Heart left ventricle (tissue), 16 donors: Measurements from ENCODE around the gene DPH5. TPM values are rescaled to one million over a fixed set of nuclear protein-coding genes. Genes with fewer than 3 reads are reported as not detected.
"Not testable (repeated sequence)": the region's sequence is repeated elsewhere in the genome, so short reads cannot be mapped to it uniquely, and the experiment has no call there.

ENCODE experiments used
- ATAC-seq, 4 donors: fragments of 200-7000 bp; cut with Tn5 transposase; one replicate each; pipeline ENCODE4 v1.9.1; 2020 to 2022; ENCODE audit warnings: moderate library complexity in 4 of 4, mild to moderate bottlenecking in 3 of 4, moderate number of reproducible peaks in 1 of 4
- DNase-seq, 5 donors: peaks; one replicate each; pipeline ENCODE4 v3.0.0-alpha.2; 2020
- H3K27ac ChIP-seq, 12 donors: fragments of 200-600 bp; sonication (generic) in 4 of 12; one replicate each; pipeline versions ENCODE4 v1.5.0 to v1.8.0; 2016 to 2022; ENCODE audit warnings: mild to moderate bottlenecking in 2 of 12
- H3K27me3 ChIP-seq, 9 donors: fragments of 200-600 bp; sonication (generic) in 2 of 9; one replicate each; pipeline versions ENCODE4 v1.5.1 to v1.8.0; 2016 to 2022; ENCODE audit warnings: mild to moderate bottlenecking in 3 of 9
- H3K36me3 ChIP-seq, 9 donors: fragments of 200-600 bp; sonication (generic) in 2 of 9; one replicate each; pipeline versions ENCODE4 v1.5.0 to v1.8.0; 2018 to 2022; ENCODE audit warnings: mild to moderate bottlenecking in 2 of 9
- H3K4me1 ChIP-seq, 12 donors: fragments of 200-600 bp; sonication (generic) in 4 of 12; one replicate each; pipeline versions ENCODE4 v1.5.0 to v1.8.0; 2016 to 2022; ENCODE audit warnings: mild to moderate bottlenecking in 3 of 12
- H3K4me3 ChIP-seq, 12 donors: fragments of 200-600 bp; sonication (generic) in 4 of 12; one replicate each; pipeline versions ENCODE4 v1.5.0 to v1.8.0; 2017 to 2022; ENCODE audit warnings: mild to moderate bottlenecking in 9 of 12, moderate library complexity in 4 of 12
- H3K9me3 ChIP-seq, 12 donors: fragments of 200-600 bp; sonication (generic) in 4 of 12; one replicate each; pipeline versions ENCODE4 v1.5.0 to v1.8.0; 2016 to 2022; ENCODE audit warnings: mild to moderate bottlenecking in 1 of 12
- POLR2A ChIP-seq, 2 donors: fragments of 450-650 bp; IDR thresholded peaks; one replicate each; pipeline ENCODE4 v1.6.1; 2017; ENCODE audit warnings: antibody characterized with exemption in 2 of 2, mild to moderate bottlenecking in 2 of 2, moderate library complexity in 2 of 2
- WGBS, 4 donors: extraction: QIAGEN DNeasy Blood & Tissue Kit in 2 of 4; methylation state at CpG; one replicate each; pipeline versions ENCODE4 v1.1.5 to v1.1.7; 2013 to 2018; 5-methylcytosine and 5-hydroxymethylcytosine counted together
- intact Hi-C, 10 donors: fragments of 100-400 bp; cut with DNase I; formaldehyde crosslinking; loops; one replicate each; pipeline versions ENCODE4 v1.11.1 to v1.14.2; 2022
- polyA plus RNA-seq, 2 donors: library from polyadenylated mRNA; stranded (reverse); fragments of 200-250 nt; gene quantifications; one replicate each; pipeline ENCODE4 v1.2.3, GENCODE V29; 2013
- total RNA-seq, 9 donors: library from RNA; depleted of rRNA in 2 of 9; stranded (reverse); fragments of >200 nt in 2 of 9; fragmentation: NEBNext Ultra II Directional in 3 of 9; extraction: Animal tissue kit (Norgen Biotek cat#: 25700) in 3 of 9; gene quantifications; one replicate each; pipeline versions ENCODE4 v1.1.0 to v1.2.4, GENCODE V29; 2016 to 2023
- TF ChIP-seq, protein P1 (sequence below), 12 donors: fragments of 200-600 bp; sonication (generic) in 4 of 12; IDR thresholded peaks; one replicate each; pipeline versions ENCODE4 v1.5.0 to v1.8.0; 2018 to 2022; ENCODE audit warnings: antibody characterized with exemption in 12 of 12, mild to moderate bottlenecking in 5 of 12
- donor health status: ischemic (EF 13 %, LVEDD 7.1; RV severe dilation, severe dysfunction).
- donor health status: healthy with polysubstance abuse.
- donor health status: DM: no; HTN: yes; CAD: no.
- donor health status: DM: no; HTN: no; CAD: no.
- donor health status: ischemic (EF 25% LVEDD 6.9; RV normal size, moderate dysfunction).
- donor health status: ischemic (EF 25% LVEDD 5.7; RV mildly dilated, moderate dysfunction).
- donor health status: healthy.
- donor health status: DM: yes; HTN: yes; CAD: no.
- donor health status: ischemic (EF 35%, LVEDD 5.7; RV mildly dilated, moderate dysfunction).
- donor health status: nonischemic (EF 11% LVEDD 7.7; RV severe dilation, severe dysfunction).
- donor health status: DM: yes; HTN: yes; CAD: no.
- donor health status: PGD.
- donor health status: ischemic (EF 29% LVEDD 5.4; RV normal size, mild dysfunction).
- donor health status: nonischemic (EF 23%, LVEDD 6.1; RV moderate dilation, normal function).

The DPH5 gene
- total and polyA plus RNA-seq, 11 donors = 14.8 to 38.1 (median 28.3) TPM

DNA sequence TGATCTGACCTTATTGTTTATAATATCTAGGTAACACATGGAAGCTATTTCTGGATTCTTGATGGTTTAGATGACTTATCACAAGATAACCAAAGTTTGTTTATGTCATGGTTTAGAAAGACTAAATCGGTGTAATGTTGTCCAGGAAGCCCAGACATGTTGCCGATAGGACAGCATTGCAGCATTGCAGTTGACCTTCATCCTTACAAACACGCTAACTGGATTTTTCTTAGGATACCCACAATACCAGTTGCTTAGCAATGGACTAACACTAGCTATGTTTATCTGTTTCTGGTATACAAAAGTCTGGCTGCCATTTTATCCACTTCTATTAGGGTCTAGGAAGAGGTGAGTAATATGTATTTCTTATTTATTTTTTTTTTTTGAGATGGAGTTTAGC, 11.7 kb upstream of the DPH5 start:
- H3K27ac ChIP-seq = no peak overlapping the region
- peaks cover 0 to 4% (median 0%) of the 10 kb centered on the region in 9 donors for H3K36me3 ChIP-seq
- peaks cover 0 to 5% (median 0%) of the 10 kb centered on the region in 12 donors for H3K4me1 ChIP-seq
- no peak for DNase-seq
- intact Hi-C loops = loop anchor here in 1 of 10 donors (10.0 kb wide), 1 partner anchor 247 kb away; no protein-coding TSS in a partner anchor
- WGBS, 4 donors = 90 to 93% (median 91%) methylated on average over 3 of the region's 3 CpGs
- no peak overlapping the region for H3K4me3 ChIP-seq
- TF ChIP-seq, protein P1, sequence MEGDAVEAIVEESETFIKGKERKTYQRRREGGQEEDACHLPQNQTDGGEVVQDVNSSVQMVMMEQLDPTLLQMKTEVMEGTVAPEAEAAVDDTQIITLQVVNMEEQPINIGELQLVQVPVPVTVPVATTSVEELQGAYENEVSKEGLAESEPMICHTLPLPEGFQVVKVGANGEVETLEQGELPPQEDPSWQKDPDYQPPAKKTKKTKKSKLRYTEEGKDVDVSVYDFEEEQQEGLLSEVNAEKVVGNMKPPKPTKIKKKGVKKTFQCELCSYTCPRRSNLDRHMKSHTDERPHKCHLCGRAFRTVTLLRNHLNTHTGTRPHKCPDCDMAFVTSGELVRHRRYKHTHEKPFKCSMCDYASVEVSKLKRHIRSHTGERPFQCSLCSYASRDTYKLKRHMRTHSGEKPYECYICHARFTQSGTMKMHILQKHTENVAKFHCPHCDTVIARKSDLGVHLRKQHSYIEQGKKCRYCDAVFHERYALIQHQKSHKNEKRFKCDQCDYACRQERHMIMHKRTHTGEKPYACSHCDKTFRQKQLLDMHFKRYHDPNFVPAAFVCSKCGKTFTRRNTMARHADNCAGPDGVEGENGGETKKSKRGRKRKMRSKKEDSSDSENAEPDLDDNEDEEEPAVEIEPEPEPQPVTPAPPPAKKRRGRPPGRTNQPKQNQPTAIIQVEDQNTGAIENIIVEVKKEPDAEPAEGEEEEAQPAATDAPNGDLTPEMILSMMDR (IDR thresholded peaks at IDR 0.05) = no peak
- no peak for TF ChIP-seq POLR2A (IDR thresholded peaks at IDR 0.05)
- ATAC-seq = no peak
- H3K27me3 ChIP-seq = no peaks in the 10 kb centered on the region
- H3K9me3 ChIP-seq = peaks cover 0 to 17% (median 0%) of the 10 kb centered on the region in 12 donors

DNA sequence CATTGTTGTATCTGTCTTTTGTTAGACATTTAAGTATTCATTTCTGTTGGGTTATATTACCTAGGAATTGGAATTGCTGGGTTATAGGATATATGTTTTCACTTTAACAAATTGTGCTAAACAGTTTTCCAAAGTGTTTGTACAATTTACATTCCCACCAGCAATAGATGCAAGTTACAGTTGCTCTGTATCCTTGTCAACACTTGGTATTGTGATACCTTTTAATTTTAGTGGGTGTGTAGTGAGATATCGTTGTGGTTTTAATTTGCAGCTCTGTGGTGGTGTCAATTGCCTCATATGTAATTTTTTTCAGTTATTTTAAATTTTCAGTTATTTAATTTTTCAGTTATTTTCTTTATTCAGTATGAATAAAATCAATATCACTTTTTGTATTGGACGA, 7.4 kb upstream of the DPH5 start:
- WGBS, 4 donors = 95 to 99% (median 97%) methylated on average over 2 of the region's 2 CpGs
- intact Hi-C loops = loop anchor here in 1 of 10 donors (10.0 kb wide), 1 partner anchor 252 kb away; no protein-coding TSS in a partner anchor
- Histone ChIP-seq H3K4me3 (no peak overlapping the region), H3K27ac (no peak overlapping the region), H3K4me1 (peaks cover 0 to 21% (median 0%) of the 10 kb centered on the region in 12 donors), H3K9me3 (no peaks in the 10 kb centered on the region), H3K36me3 (peaks cover 0 to 3% (median 0%) of the 10 kb centered on the region in 9 donors), H3K27me3 (no peaks in the 10 kb centered on the region)
- DNase-seq (no peak), ATAC-seq (no peak)
- TF ChIP-seq, protein P1 (IDR thresholded peaks at IDR 0.05) = no peak
- no peak for TF ChIP-seq POLR2A (IDR thresholded peaks at IDR 0.05)

DNA sequence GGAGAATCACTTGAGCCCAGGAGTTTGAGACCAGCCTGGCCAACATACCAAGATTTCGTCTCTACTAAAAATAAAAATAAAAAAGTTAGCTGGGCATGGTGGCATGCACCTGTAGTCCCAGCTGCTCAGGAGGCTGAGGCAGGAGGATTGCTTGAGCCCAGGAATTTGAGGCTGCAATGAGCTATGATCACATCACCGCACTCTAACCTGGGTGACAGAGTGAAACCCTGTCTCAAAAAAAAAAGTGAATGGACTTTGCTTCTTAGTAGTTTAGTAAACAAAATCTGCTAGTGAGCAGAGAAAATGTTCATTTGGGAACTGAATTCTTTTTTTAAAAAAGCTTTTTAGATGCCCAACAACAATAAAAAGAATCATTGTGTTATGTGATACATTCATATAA, 6.5 kb upstream of the DPH5 start:
- intact Hi-C loops = loop anchor here in 1 of 10 donors (10.0 kb wide), 1 partner anchor 253 kb away; no protein-coding TSS in a partner anchor
- not testable (repeated sequence) for H3K27ac ChIP-seq, H3K9me3 ChIP-seq, DNase-seq, H3K27me3 ChIP-seq, H3K36me3 ChIP-seq, H3K4me3 ChIP-seq, ATAC-seq
- peaks cover 0 to 30% (median 3%) of the 10 kb centered on the region in 12 donors for H3K4me1 ChIP-seq
- WGBS, 4 donors = 90 to 99% (median 94%) methylated on average over 2 of the region's 2 CpGs

DNA sequence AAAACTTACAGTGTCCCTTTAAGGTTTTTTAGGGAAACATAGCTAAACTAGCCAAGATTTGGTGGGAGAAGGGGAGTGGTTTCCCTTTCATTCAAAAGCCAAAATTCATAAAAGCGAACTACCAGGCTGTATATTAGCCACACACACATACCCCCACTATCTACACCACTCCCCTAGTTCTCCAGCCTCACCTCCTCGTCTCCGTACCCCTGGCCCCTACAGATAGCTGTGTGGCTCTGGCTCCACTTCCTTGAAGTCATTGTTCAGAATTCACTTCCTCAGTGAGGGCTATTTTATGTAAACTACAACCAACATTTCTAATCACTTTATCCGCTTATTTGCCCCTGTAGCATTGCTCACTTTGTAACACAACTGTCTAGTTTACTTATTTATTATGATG, 5.3 kb upstream of the DPH5 start:
- H3K36me3 ChIP-seq = no peaks in the 10 kb centered on the region
- no peak for ATAC-seq
- WGBS, 4 donors = 62 to 72% (median 68%) methylated on average over 4 of the region's 4 CpGs
- no peak overlapping the region for H3K4me3 ChIP-seq
- TF ChIP-seq, protein P1 (IDR thresholded peaks at IDR 0.05) = no peak
- TF ChIP-seq POLR2A (IDR thresholded peaks at IDR 0.05) = no peak
- no peak for DNase-seq
- intact Hi-C loops = loop anchor here in 2 of 10 donors (2.0 to 10.0 kb wide), 2 partner anchors 206 to 254 kb away; partner anchors contain the start of gene S1PR1 (in 1 of the 2)
- H3K9me3 ChIP-seq = no peaks in the 10 kb centered on the region
- H3K4me1 ChIP-seq = peaks cover 0 to 38% (median 7%) of the 10 kb centered on the region in 12 donors
- peak overlapping the region in 5 of 12 donors; percentile 13 to 35 (median 23) for H3K27ac ChIP-seq
- no peaks in the 10 kb centered on the region for H3K27me3 ChIP-seq

DNA sequence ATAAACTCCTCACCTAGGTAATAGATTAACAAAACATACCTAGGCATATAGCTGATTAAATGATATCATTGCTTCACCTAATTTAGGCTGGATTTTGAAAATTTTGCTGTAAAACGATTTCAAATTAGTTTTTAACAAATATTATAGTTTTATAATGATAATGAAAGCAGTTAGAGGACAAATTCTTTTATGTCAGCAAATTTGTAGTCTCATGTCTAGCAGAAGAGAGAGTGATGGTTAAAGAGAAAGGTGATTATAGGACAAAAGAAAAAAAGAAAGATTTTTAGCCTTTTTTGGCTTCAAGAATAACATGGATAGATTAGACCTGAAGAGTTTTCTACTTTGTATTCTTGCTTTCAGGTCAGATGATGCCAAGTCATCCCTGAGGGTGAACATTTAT, 3.6 kb upstream of the DPH5 start:
- Histone ChIP-seq H3K27me3 (no peaks in the 10 kb centered on the region), H3K27ac (no peak overlapping the region), H3K9me3 (no peaks in the 10 kb centered on the region), H3K4me1 (peaks cover 0 to 50% (median 16%) of the 10 kb centered on the region in 12 donors), H3K4me3 (no peak overlapping the region), H3K36me3 (no peaks in the 10 kb centered on the region)
- WGBS, 4 donors = 83 to 89% (median 87%) methylated on average over 1 of the region's 1 CpG
- no peak for TF ChIP-seq POLR2A (IDR thresholded peaks at IDR 0.05)
- TF ChIP-seq, protein P1 (IDR thresholded peaks at IDR 0.05) = no peak
- intact Hi-C loops = loop anchor here in 7 of 10 donors (5.0 to 10.0 kb wide), 5 partner anchors 76 to 256 kb away; partner anchors contain the start of gene S1PR1 (in 4 of the 7)
- no peak for ATAC-seq
- DNase-seq = no peak
